Activated T-helper 9 cell treated with anti-CD3 and anti-CD28 coated beads, Interleukin-2, amount 50 U/mL, for 16 hours (primary cell): ENCODE data around the gene NEDD4L.
"Not testable (repeated sequence)": the region's sequence is repeated elsewhere in the genome, so short reads cannot be mapped to it uniquely, and the experiment has no call there.

Experiments
- DNase-seq: peaks from one replicate; pipeline ENCODE4 v3.0.0-alpha.2; 2020; ENCODE audit warnings: low read depth

Gene NEDD4L

DNA sequence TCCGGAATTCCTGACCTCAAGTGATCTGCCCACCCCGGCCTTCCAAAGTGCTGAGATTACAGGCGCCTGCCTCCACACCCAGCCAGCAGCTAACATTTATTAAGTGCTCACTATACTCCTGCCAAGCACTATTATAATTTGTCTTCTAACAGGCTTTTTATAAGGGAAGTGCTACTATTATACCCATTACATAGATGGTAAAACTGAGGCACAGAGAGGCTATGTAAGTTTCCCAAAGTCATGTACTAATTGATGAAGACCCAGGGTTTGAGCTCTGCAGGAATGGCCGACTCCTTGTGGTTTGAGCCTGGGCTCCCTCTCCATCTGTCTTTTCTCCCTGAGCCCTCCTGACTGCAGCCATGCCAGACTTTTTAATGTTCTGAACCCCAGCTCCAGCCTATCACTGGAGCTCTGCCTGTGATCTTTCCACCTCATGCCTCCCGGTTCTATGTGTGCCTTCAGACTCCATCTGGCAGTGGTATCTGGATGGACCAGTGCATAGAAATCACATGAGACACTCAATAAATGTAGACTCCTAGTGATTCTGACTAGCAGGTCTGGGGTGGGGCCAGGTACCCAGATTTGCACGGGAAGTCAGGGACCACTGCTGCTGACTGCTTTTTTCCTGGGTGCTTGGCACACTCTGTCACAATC, 197.1 kb downstream of the NEDD4L start:
- DNase-seq, result no peak

GRCh38 chr18:58241877-58242276, 197.9 kb downstream of the NEDD4L start:
- no peak for DNase-seq

DNA sequence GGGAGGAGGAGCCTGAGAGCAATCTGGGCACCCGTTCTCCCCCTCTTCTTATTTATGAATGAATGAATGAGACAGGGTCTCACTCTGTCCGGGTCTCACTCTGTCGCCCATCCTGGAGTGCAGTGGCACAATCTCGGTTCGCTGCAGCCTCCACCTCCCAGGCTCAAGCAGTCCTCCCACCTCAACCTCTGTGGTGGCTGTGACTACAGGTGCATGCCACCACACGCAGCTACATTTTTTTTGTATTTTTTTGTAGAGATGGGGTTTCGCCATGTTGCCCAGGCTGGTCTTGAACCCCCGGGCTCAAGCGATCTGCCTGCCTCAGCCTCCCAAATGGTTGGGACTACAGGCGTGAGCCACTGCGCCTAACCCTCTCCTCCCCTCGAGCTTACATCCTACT, 198.4 kb downstream of the NEDD4L start:
- no peak for DNase-seq

- DNase-seq, result no peak
Observed at GRCh38 chr18:58242968-58243367, 198.9 kb downstream of the NEDD4L start.

DNA sequence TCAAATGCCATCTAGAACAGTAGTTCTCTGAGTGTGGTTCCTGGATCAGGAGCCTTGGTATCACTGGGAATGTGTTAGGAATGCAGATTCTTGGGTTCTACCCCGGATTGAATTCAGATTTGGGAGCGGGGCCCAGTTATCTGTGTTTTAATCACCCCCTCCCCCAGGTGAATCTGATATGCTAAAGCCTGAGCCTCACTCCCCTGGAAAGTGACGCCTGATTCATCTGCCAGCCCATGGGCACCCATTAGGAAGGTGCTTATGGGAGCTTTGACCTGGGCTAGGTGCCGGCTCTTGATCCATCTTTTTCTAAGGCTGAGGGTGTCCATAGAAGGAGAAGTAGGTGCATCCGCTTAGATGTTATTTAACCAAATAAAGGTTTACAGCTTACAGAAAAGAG, 199.4 kb downstream of the NEDD4L start:
- no peak for DNase-seq

DNA sequence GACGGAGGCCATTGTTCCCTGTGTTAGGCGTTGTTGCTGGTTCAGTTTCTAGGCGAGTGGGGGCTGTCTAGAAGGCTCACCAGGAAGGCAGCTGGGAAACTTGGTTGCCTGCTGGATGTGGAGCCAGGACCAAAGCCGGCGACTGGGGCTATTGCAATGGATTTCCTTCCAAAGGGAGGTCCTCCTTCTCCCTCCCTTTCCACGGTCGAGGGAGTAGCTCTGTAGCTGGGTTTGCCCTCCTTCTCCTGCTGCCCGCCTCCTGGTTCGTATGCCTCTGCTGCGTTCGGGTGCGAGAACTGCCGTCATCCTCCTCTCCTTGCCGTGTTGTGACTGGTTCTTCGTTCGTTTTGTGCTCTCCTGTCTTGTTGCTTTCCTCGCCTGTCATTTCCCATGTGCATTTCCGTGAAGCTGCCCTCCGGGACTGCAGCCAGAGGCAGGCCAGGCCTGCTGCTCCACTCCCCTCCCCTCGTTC, 203.4 kb downstream of the NEDD4L start:
- DNase-seq, result no peak

DNA sequence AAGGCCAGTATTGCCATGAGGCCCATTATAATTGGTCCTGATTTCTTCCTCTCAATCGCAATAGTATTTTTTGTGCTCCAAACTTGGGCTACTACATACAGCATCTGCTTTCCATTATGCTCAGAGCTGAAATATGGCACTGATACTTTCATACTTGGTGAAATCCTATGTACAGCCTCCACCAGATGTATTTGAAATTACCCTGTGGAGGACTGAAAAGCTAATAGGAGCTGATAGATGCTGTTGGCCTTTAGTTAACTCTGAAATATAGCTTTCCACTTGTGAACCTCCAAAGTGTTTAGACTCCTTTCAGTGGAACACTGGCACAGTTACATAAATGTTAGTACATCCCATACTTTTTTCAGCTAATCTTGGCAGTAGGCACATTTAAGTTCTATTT, 205.7 kb downstream of the NEDD4L start:
- no peak for DNase-seq

DNA sequence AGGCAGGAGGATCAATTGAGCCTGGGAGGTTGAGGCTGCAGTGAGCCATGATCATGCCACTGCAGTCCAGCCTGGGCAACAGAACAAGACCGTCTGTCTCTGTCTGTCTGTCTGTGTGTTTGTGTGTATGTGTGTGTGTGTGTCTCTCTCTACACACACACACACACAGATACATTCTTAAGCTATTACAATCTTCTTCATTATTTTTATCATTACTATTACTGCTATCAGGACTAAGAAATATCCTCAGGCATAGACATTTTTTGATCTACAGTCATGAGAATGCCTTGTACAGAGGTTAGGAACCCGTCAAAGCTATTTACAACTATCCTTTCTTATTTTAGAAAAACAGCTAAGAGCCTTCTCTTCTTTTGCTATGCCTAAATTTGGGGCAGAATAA, 207.4 kb downstream of the NEDD4L start:
- DNase-seq, result no peak

DNA sequence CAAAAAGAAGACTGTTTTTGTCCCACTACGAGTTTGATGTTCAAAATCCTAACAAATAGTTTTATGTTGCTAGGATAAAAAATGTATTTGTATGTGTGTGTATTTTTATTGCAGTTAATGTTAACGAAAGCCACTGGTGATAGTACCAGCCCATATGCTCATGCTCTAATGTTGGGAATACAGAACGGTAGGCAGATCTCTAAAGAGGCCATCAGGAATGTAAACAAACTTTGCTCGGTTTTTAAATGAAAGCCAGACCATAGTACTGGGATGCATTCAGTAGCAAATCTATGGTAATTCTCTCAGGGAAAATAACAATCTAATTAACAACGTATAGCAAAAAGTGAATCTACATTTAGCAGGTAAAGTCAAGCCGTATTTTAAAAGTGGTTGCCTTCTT, 208.1 kb downstream of the NEDD4L start:
- no peak for DNase-seq

DNA sequence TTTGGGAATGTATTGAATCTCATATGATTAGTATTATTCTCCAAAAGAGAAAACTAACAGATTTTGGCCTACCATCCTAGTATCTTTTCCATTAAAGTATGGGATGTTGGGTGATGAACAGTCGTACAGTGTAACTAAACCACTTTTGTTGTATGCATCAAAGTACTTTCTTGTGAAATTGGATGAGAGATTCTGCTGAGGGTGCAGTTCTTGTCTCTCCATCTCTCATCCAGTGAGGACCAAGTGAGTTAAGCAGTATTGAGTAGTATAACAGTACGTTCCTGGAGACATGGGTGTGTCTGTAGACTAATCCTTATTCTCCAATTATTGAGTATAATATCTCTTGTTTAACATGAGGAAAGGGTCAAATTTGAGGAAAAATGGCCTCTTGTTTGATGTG, 209.3 kb downstream of the NEDD4L start:
- no peak for DNase-seq

GRCh38 chr18:58253871-58254270, 209.8 kb downstream of the NEDD4L start:
- no peak for DNase-seq

- no peak for DNase-seq
Observed at GRCh38 chr18:58254873-58255511, 211.0 kb downstream of the NEDD4L start.

DNA sequence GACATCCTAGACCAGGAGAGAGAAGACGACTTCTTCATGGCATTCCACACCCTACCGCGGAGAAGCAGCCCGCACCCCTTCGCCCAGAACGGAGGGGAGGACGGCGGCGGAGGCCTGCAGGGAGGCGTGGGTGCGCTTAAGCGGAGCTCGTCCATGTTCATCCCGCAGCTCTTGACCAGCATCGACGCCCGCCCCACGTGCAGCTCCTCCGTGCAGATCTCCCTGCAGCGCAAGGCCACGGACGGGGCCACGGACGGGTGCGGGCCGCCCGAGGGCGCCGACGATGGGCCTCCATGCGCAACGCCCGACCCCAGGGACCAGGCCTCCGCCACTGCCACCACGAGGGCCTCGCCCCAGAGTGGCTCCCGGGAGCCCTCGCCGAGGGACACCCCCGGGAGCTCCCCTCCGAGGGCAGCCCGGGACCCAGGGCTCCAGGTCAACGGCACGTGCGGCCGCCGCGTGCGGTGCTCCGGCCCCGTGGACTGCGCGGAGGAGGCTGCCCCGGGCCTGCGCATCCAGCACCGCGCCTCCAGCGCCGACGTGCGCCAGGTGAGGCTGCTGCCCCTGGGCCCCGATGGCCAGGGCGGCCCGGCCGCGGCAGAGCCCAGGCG, 211.8 kb downstream of the NEDD4L start:
- DNase-seq, result no peak

GRCh38 chr18:58256316-58257080, 212.5 kb downstream of the NEDD4L start:
- DNase-seq, result no peak

DNA sequence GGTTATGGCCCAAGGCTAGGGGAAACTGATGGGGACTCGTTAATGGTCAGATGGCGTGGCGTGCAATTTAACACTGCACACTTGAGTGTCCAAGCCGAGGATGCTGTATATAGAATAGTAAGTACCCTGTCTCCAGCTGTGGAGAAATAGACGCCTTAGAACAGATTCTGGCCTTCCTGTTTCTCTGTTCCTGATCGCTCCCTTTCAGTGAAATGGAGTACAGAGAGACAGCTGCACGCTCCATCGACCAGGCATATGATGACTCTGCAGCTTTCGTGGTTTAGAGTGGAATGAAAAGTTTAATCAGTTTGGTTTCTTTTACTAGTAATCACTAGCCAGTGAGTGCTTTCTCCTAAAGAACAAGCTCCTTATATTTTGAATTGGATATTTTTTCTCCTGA, 213.4 kb downstream of the NEDD4L start:
- DNase-seq, result no peak

DNA sequence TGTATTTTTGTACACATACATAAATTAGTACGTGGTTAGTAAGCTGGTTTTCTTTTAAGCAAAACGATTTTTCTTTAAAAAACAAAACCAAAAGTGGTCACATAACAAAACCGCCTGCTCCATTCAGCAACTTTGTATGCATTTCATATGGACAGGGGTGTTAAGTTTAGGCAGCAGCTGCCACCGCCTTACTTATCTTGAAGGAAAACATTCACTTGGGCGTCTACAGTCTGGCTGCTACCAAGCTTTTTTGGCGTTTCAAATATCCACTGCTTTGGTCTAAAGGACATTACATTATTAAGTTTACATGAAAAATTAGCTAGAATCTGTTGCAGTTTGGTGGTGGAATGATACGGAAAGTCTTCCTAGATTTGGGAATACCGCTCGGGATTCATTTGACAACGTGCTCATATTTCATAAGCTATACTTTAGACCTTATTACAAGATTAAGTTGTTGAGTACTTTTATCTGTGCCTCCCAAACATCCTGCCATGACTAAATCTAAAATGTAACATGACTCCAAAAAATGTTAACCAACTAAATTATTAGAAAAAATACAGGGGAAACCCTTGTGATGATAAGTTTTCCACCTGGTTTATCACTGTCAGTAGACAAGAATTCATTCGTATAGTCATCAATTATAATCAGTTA, 214.8 kb downstream of the NEDD4L start:
- no peak for DNase-seq

DNA sequence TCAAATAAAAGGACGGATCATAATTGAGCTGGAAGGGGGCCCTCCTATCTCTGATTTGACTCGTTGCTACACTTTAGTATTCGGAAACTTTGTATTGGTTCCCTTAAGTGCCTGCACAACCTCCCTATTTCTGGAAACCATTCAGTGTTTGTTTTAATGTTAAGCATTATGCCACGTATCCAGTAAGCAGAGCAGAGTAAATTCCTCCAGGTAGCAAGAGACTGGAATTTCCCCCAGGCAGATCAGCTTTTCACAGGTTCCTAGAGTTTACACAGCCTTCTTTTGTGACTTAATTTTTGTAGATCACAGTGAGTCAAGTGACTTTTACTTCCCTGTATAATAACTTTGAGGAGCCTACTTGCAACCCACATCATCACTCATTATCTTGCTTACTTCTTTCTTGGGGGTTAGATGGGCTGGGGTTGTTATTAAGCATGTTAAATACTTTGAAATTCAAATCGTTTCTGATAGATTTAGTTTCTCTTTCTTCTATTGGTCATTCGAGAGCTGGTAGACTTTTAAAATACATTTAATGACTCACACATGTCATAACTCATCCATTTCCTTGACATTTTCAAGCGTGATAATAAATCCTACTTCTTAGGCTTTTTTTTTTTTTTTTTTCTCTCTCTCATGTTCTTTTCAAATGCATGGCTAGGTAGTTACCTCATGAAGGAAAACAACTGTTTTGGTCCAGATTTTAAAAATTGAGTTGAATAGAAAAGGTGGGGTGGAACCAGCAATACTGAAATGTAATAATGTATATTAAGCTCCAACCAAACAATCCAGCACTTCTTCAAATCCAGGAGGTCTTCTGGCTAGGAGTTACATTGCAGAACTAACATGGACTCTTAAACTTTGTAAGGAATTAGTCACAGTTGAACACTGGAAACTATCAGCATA, 219.3 kb downstream of the NEDD4L start:
- no peak for DNase-seq

GRCh38 chr18:58264075-58264474, 220.0 kb downstream of the NEDD4L start:
- DNase-seq, result no peak

DNA sequence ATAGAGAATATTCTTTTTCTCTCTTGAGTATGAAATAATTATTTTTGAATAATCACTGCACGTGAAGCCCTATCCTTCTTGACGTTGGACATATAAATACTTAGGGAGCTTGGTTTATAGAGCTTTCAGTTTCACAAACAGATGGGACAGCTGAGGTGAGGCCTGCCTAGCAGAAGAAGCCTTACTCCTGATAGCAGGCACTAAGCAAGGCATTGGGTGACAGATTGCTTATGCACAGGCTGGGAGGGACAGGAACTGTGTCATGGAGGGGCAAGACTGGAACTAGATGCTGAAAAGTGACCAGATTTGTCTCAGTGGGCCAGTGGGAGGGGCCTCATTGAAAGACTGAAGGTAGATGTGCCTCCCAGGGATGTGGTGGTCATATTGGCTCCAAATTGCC, 220.8 kb downstream of the NEDD4L start:
- no peak for DNase-seq

DNA sequence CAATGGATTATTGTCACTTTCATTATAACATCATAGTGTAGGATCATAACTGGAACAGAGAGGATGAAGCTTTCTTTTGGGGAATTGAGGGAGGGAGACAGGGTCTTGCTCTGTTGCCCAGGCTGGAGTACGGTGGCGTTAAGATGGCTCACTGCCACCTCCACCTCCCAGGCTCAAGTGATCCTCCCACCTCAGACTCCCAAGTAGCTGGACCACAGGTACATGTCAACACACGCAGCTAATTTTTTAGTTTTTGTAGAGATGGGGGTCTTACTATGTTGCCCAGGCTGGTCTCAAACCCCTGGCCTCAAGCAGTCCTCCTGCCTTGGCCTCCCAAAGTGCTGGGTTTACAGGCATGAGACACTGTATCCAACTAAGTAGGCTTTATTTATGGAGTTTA, 221.5 kb downstream of the NEDD4L start:
- not testable (repeated sequence) for DNase-seq

DNA sequence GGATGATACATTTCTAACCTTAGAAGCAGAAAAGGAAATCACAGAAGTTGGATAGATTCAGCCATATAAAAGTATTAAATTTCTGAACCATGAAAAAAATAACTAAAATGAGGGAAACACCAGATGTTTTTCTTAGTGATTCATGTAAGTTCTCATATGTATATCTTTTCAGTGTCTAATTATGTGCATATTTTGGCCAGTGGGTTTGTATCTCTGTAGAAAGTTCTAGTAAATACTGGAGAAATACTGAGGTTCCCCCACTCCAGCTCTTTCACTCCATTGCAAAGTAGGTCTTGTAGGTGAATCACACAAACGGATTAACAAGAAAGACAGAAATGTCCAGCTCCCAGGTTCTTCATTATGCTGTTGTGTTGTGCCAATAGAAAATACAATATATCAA, 222.3 kb downstream of the NEDD4L start:
- DNase-seq, result no peak
